Epithelial cell of esophagus (primary cell): ENCODE results near the gene PRKCZ.
"Not testable (repeated sequence)": the region's sequence is repeated elsewhere in the genome, so short reads cannot be mapped to it uniquely, and the experiment has no call there.

Source experiments
- DNase-seq: peaks from one replicate; pipeline ENCODE4 v3.0.0; 2010; ENCODE audit warnings: low read depth
- H3K4me3 ChIP-seq: 2 replicates; pipeline ENCODE4 v1.5.1; 2011; ENCODE audit warnings: mild to moderate bottlenecking, low read length, control low read depth
- CTCF ChIP-seq: IDR thresholded peaks from 2 replicates; pipeline ENCODE4 v1.5.1; 2011; ENCODE audit warnings: low read depth, mild to moderate bottlenecking, low read length, control low read depth, inconsistent platforms; ENCODE audit not compliant: insufficient read depth; ENCODE audit errors: missing control alignments

The PRKCZ gene

GRCh38 chr1:2145946-2146835 lies 96.0 kb downstream of the PRKCZ start:
- TF ChIP-seq CTCF: no peak

GRCh38 chr1:2146836-2147517 lies 96.8 kb downstream of the PRKCZ start:
- no peak overlapping the region for H3K4me3 ChIP-seq
- no peak for DNase-seq
- TF ChIP-seq CTCF: no peak

More at GRCh38 chr1:2145946-2146835, 96.0 kb downstream of the PRKCZ start:
- no peak overlapping the region for H3K4me3 ChIP-seq
- no peak for DNase-seq

- H3K4me3 ChIP-seq, DNase-seq: not testable (repeated sequence)
Measured at GRCh38 chr1:2147869-2148268, 97.7 kb downstream of the PRKCZ start.

GRCh38 chr1:2148691-2149090 lies 98.5 kb downstream of the PRKCZ start:
- no peak for TF ChIP-seq CTCF
- no peak overlapping the region for H3K4me3 ChIP-seq
- DNase-seq: no peak

- no peak for TF ChIP-seq CTCF
- no peak for DNase-seq
- no peak overlapping the region for H3K4me3 ChIP-seq
Measured at GRCh38 chr1:2150801-2151200, 100.6 kb downstream of the PRKCZ start.

- H3K4me3 ChIP-seq: no peak overlapping the region
- DNase-seq: no peak
- no peak for TF ChIP-seq CTCF
Measured at GRCh38 chr1:2151252-2151651, 101.0 kb downstream of the PRKCZ start.

- no peak for TF ChIP-seq CTCF
- H3K4me3 ChIP-seq: no peak overlapping the region
- DNase-seq: peak; percentile 24
Measured at GRCh38 chr1:2151911-2152310, 101.7 kb downstream of the PRKCZ start.
